Thoracic aorta (tissue), 2 donors: ENCODE measurements around the gene LKAAEAR1. TPM values are rescaled to one million over a fixed set of nuclear protein-coding genes. Genes with fewer than 3 reads are reported as not detected.

Experiments used
- ATAC-seq: fragments of 150-250 bp; one replicate; pipeline ENCODE4 v1.8.0; 2017; ENCODE audit warnings: low read depth; ENCODE audit not compliant: insufficient number of reproducible peaks, low FRiP score
- DNase-seq: peaks from one replicate; pipeline ENCODE4 v3.0.0-alpha.2; 2020; ENCODE audit warnings: low spot score
- H3K27ac ChIP-seq, 2 donors: fragments of 200-600 bp; sonication (generic); 1 replicate in 1 of 2; 2 replicates in 1 of 2; pipeline ENCODE4 v1.5.1; 2016; ENCODE audit warnings: mild to moderate bottlenecking in 2 of 2, moderate library complexity in 2 of 2
- H3K27me3 ChIP-seq: fragments of 200-600 bp; sonication (generic); replicated peaks from 2 replicates; pipeline ENCODE4 v1.6.0; 2016; ENCODE audit warnings: mild to moderate bottlenecking; ENCODE audit not compliant: insufficient read depth
- H3K36me3 ChIP-seq: fragments of 200-600 bp; sonication (generic); one replicate; pipeline ENCODE4 v1.5.1; 2016
- H3K4me1 ChIP-seq, 2 donors: fragments of 200-600 bp; sonication (generic); 1 replicate in 1 of 2; 2 replicates in 1 of 2; pipeline versions ENCODE4 v1.5.1 to v1.6.0; 2016; ENCODE audit warnings: low read depth in 2 of 2, mild to moderate bottlenecking in 1 of 2; ENCODE audit not compliant: control insufficient read depth in 1 of 2
- H3K4me3 ChIP-seq: fragments of 200-600 bp; sonication (generic); 2 replicates; pipeline ENCODE4 v1.5.1; 2016; ENCODE audit warnings: mild to moderate bottlenecking
- H3K9me3 ChIP-seq: fragments of 200-600 bp; sonication (generic); 2 replicates; pipeline ENCODE4 v1.5.1; 2016
- total RNA-seq, 2 donors: library from RNA; depleted of rRNA; stranded (reverse); fragments of >200 nt; gene quantifications; one replicate each; pipeline versions ENCODE4 v1.1.0 to v1.2.3, GENCODE V29; 2016
- TF ChIP-seq, protein P1 (sequence below): fragments of 200-600 bp; sonication (generic); IDR thresholded peaks from one replicate; pipeline ENCODE4 v1.5.1; 2019; ENCODE audit warnings: antibody characterized with exemption

The LKAAEAR1 gene
- total RNA-seq, 2 donors from 2014 or later = not detected

DNA sequence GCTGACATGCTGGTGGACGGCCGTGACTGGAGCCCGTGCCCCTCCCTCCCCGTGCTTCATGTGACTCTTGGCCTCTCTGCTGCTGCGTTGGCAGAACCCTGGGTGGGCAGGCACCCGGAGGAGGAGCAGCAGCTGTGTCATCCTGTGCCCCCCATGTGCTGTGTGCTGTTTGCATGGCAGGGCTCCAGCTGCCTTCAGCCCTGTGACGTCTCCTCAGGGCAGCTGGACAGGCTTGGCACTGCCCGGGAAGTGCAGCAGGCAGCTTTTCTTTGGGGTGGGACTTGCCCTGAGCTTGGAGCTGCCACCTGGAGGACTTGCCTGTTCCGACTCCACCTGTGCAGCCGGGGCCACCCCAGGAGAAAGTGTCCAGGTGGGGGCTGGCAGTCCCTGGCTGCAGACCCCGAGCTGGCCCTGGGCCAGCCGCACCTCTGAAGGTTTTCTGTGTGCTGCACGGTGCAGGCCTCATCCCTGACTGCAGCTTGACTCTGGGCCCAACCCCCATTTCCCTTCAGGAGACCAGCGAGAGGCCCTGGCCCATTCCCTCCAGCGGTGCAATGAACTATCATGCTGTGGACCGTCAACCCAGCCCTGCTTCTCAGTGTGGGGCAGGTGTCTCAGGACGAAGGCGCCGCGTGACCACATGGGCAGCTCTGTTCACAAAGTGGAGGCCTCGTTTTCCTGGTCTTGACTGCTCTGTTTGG, 15.0 kb upstream of the LKAAEAR1 start:
- TF ChIP-seq, protein P1, sequence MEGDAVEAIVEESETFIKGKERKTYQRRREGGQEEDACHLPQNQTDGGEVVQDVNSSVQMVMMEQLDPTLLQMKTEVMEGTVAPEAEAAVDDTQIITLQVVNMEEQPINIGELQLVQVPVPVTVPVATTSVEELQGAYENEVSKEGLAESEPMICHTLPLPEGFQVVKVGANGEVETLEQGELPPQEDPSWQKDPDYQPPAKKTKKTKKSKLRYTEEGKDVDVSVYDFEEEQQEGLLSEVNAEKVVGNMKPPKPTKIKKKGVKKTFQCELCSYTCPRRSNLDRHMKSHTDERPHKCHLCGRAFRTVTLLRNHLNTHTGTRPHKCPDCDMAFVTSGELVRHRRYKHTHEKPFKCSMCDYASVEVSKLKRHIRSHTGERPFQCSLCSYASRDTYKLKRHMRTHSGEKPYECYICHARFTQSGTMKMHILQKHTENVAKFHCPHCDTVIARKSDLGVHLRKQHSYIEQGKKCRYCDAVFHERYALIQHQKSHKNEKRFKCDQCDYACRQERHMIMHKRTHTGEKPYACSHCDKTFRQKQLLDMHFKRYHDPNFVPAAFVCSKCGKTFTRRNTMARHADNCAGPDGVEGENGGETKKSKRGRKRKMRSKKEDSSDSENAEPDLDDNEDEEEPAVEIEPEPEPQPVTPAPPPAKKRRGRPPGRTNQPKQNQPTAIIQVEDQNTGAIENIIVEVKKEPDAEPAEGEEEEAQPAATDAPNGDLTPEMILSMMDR = no peak
- no peaks in the 10 kb centered on the region for H3K36me3 ChIP-seq
- H3K27ac ChIP-seq = no peak overlapping the region
- ATAC-seq = no peak
- H3K9me3 ChIP-seq = no peaks in the 10 kb centered on the region
- no peak overlapping the region for H3K4me3 ChIP-seq
- DNase-seq = no peak
- no peaks in the 10 kb centered on the region for H3K4me1 ChIP-seq
- no peaks in the 10 kb centered on the region for H3K27me3 ChIP-seq

DNA sequence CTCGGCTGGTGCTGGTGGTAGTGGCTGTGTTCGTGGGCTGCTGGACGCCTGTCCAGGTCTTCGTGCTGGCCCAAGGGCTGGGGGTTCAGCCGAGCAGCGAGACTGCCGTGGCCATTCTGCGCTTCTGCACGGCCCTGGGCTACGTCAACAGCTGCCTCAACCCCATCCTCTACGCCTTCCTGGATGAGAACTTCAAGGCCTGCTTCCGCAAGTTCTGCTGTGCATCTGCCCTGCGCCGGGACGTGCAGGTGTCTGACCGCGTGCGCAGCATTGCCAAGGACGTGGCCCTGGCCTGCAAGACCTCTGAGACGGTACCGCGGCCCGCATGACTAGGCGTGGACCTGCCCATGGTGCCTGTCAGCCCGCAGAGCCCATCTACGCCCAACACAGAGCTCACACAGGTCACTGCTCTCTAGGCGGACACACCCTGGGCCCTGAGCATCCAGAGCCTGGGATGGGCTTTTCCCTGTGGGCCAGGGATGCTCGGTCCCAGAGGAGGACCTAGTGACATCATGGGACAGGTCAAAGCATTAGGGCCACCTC, 14.3 kb upstream of the LKAAEAR1 start:
- Histone ChIP-seq H3K4me3 (no peak overlapping the region), H3K27me3 (no peaks in the 10 kb centered on the region), H3K27ac (no peak overlapping the region), H3K9me3 (no peaks in the 10 kb centered on the region), H3K4me1 (no peaks in the 10 kb centered on the region), H3K36me3 (no peaks in the 10 kb centered on the region)
- TF ChIP-seq, protein P1 = no peak
- no peak for ATAC-seq
- DNase-seq = no peak

DNA sequence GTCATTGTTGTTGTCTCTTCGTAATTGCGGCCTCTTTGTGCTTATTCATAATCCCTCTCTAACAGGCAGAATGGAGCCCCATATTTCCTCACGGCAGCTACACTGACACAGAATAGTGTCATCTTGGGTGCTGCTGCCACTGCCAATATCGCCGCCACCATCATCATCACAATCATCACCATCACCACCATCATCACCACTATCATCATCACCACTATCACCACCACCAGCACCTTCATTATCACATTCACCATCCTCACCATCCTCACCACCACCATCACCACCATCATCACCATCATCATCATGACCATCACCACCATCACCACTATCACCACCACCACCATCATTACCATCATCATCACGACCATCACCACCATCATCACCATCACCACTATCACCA, 12.3 kb upstream of the LKAAEAR1 start:
- ATAC-seq (no peak), DNase-seq (no peak)
- no peak overlapping the region for H3K27ac ChIP-seq
- no peaks in the 10 kb centered on the region for H3K9me3 ChIP-seq
- H3K4me3 ChIP-seq = no peak overlapping the region
- TF ChIP-seq, protein P1 = no peak
- no peaks in the 10 kb centered on the region for H3K4me1 ChIP-seq
- H3K36me3 ChIP-seq = no peaks in the 10 kb centered on the region
- H3K27me3 ChIP-seq = no peaks in the 10 kb centered on the region

DNA sequence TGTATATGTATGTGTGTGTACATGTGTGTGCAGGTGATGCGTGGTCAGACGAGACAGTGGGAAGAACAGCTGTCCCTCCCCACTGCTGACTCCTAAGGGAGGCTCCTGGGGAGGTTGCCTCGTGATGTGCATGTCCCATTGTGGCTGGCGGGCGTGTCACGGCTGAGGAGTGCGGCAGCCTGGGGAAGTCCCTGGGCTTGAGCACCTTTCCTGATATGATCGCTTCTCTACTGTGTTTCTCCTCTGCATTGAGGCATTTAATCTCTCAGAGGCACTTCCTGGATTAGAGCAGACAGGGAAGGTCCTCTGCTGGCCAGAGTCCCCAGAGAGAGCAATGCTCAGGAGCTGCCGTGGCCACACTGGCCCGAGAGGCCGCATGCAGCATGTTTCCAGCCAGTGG, 11.7 kb upstream of the LKAAEAR1 start:
- ATAC-seq (no peak), DNase-seq (no peak)
- Histone ChIP-seq H3K27ac (no peak overlapping the region), H3K4me1 (no peaks in the 10 kb centered on the region), H3K9me3 (no peaks in the 10 kb centered on the region), H3K36me3 (no peaks in the 10 kb centered on the region), H3K27me3 (no peaks in the 10 kb centered on the region), H3K4me3 (no peak overlapping the region)
- TF ChIP-seq, protein P1 = no peak

DNA sequence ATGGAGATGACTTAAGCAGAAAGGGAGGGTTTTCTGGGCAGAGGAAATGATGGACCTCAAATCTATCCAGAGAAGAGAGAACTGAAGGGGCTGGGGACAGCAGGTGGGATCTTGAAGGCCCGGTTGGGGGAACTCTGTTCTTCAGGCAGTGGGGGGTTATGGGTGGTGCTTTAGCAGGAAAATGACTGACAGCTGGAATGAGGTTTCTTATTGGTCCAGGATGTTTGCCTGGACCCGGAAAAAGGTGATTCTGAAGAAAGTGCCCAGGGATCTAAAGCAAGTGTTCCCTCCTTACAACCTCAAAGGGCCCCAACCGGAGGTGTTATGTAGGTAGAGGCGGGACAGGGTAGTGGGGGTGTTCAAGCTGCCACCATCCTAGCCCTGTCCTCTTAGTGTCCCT, 11.3 kb upstream of the LKAAEAR1 start:
- Histone ChIP-seq H3K27me3 (no peaks in the 10 kb centered on the region), H3K9me3 (no peaks in the 10 kb centered on the region), H3K27ac (no peak overlapping the region), H3K36me3 (no peaks in the 10 kb centered on the region), H3K4me3 (no peak overlapping the region), H3K4me1 (no peaks in the 10 kb centered on the region)
- TF ChIP-seq, protein P1 = no peak
- DNase-seq (no peak), ATAC-seq (no peak)
